ENCODE results near the gene TUBD1.

GRCh38 chr17:59810894-59811153 is 81.9 kb downstream of the TUBD1 start:
- no peak for TF ChIP-seq CTCF (IDR thresholded peaks at IDR 0.05; ENCODE audit: insufficient read depth, low read depth, low read length)
- TF ChIP-seq EZH2 (IDR thresholded peaks at IDR 0.05; ENCODE audit: insufficient read depth, low read length) = no peak
